Omental fat pad (tissue), 4 donors: ENCODE results near the gene LHFPL6. TPM values are rescaled to one million over a fixed set of nuclear protein-coding genes. Genes with fewer than 3 reads are reported as not detected.

Experiments
- ATAC-seq: fragments of 150-250 bp; one replicate; pipeline ENCODE4 v1.9.1; 2016; ENCODE audit warnings: mild to moderate bottlenecking, moderate library complexity; ENCODE audit not compliant: low FRiP score
- DNase-seq: peaks from one replicate; pipeline ENCODE4 v3.0.0-alpha.2; 2019; ENCODE audit warnings: low spot score
- total RNA-seq, 4 donors: library from RNA; depleted of rRNA; stranded (reverse); fragments of >200 nt; gene quantifications; one replicate each; pipeline ENCODE4 v1.1.0, GENCODE V29; 2016
- TF ChIP-seq, protein P1 (sequence below), 3 donors: fragments of 450-650 bp; IDR thresholded peaks; one replicate each; pipeline ENCODE4 v1.5.1; 2016 to 2017; ENCODE audit warnings: antibody characterized with exemption in 3 of 3, mild to moderate bottlenecking in 3 of 3, moderate library complexity in 2 of 3

Gene LHFPL6
- total RNA-seq, 4 donors from 2014 or later: 66.1 to 208 (median 109) TPM

- ATAC-seq (no peak), DNase-seq (no peak)
- TF ChIP-seq, protein P1, sequence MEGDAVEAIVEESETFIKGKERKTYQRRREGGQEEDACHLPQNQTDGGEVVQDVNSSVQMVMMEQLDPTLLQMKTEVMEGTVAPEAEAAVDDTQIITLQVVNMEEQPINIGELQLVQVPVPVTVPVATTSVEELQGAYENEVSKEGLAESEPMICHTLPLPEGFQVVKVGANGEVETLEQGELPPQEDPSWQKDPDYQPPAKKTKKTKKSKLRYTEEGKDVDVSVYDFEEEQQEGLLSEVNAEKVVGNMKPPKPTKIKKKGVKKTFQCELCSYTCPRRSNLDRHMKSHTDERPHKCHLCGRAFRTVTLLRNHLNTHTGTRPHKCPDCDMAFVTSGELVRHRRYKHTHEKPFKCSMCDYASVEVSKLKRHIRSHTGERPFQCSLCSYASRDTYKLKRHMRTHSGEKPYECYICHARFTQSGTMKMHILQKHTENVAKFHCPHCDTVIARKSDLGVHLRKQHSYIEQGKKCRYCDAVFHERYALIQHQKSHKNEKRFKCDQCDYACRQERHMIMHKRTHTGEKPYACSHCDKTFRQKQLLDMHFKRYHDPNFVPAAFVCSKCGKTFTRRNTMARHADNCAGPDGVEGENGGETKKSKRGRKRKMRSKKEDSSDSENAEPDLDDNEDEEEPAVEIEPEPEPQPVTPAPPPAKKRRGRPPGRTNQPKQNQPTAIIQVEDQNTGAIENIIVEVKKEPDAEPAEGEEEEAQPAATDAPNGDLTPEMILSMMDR (IDR thresholded peaks at IDR 0.05): no peak
Measured at GRCh38 chr13:39381456-39381855, 221.5 kb downstream of the LHFPL6 start.

DNA sequence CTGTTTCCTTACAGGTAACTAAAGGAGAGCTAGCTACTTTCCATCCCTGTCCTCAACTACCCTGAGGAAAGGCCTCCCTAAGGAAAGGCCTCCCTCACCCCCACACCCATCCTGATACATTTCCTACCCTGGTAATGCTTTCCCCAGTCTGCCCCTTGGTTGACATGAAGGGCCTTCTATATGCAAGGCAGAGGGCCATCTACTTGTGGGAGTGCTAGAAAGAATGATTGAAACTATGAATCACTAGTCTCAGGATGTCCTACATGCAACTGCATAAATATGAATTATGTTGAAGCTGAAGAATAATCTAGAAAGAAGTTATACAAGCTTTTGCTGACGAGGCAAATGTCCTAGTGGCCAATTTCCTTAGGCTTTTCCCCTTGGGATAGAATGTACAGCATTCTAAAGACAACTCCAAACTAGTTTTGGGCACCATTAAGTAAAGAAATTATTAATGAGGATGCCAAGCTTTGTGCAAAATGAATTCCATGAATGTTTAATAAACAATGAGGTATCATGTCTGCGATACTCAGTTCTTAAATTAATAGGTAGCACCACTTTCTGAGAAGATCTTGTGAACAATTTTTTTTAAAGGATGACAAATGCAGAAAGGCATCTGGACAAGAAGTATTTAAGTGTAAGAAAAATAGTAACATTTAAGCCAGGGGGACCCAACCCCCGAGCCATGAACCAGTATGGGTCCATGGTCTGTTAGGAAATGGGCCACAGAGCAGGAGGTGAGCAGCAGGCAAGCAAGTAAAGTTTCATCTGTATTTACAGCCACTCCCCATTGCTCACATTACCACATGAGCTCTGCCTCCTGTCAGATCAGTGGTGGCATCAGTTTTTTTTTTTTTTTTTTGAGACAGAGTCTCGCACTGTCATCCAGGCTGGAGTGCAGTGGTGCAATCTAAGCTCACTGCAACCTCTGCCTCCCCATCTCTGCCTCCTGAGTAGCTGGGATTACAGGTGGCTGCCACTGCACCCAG, 223.0 kb downstream of the LHFPL6 start:
- no peak for DNase-seq
- ATAC-seq: no peak
- TF ChIP-seq, protein P1 (IDR thresholded peaks at IDR 0.05): no peak

GRCh38 chr13:39379118-39379517, 223.9 kb downstream of the LHFPL6 start:
- TF ChIP-seq, protein P1 (IDR thresholded peaks at IDR 0.05): no peak
- no peak for ATAC-seq
- no peak for DNase-seq

- DNase-seq: no peak
- TF ChIP-seq, protein P1 (IDR thresholded peaks at IDR 0.05): no peak
- ATAC-seq: no peak
Measured at GRCh38 chr13:39378306-39378705, 224.7 kb downstream of the LHFPL6 start.

DNA sequence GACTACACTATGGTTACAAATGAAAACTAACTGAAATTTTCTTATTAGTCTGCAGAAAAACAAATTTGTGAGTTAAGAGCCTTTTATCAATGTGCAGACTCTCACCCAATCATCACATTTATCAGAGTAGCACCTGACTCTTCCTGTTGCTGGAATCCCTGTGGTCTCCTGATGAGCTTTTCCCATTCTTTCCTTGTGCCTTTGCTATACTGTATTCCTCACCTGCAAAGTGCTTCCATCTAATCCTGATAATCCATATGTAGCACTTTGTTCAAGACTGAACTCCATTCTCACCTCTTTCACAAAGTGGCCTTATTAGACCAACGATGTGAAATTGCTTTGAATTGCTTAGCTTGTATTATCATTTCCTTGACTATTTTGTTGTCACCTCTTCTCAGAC, 225.3 kb downstream of the LHFPL6 start:
- TF ChIP-seq, protein P1 (IDR thresholded peaks at IDR 0.05): no peak
- no peak for ATAC-seq
- DNase-seq: no peak

DNA sequence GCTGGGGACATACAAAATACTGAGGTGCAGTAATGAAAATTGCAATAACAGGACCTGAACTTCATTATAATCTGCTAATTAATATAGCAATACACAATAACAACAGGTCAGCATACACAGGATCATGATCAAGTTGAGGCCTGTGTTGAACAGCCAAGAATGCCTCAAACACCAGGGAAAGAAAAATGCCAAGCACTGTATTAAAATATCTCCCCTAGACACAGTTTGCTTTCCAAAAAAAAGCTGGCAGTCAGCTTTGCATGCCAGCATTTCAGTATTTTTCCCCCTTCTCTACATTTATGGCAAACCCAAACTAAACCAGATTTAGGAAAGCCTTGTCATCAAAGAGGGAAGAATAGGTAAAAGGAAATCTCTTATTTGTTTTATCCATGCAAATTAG, 226.9 kb downstream of the LHFPL6 start:
- ATAC-seq (no peak), DNase-seq (no peak)
- TF ChIP-seq, protein P1 (IDR thresholded peaks at IDR 0.05): no peak

DNA sequence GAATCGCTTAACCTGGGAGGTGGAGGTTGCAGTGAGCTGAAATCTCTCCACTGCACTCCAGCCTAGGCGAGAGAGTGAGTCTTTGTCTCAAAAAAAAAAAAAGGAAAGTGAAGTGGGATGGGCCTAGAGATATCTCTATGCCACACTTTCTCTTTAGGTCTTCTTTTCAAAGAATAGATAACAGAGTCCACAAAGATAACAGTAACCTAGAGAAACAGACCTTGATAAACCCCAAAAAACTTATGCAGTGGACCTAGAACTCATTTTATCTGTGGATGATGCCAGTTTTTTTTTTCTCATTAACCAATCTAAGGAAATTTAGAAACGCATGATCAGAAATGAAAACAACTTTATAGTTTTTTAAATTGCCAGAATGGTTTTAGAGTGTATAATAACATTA, 227.4 kb downstream of the LHFPL6 start:
- ATAC-seq: no peak
- no peak for DNase-seq
- TF ChIP-seq, protein P1 (IDR thresholded peaks at IDR 0.05): no peak
